ENCODE data around the gene KRT33B.

Gene KRT33B

GRCh38 chr17:41327411-41328120 is 42.0 kb downstream of the KRT33B start:
- Histone ChIP-seq H3K4me1 (ENCODE audit: insufficient read depth, low read length, severe bottlenecking) (no peaks in the 10 kb centered on the region), H3K36me3 (ENCODE audit: insufficient read depth, low read length) (no peaks in the 10 kb centered on the region), H2AFZ (ENCODE audit: low read length) (no peak overlapping the region), H3K27ac (ENCODE audit: low read depth, low read length, poor library complexity, severe bottlenecking) (no peak overlapping the region), H3K4me2 (ENCODE audit: low read length) (no peak overlapping the region), H3K9me2 (ENCODE audit: low read depth, low read length) (no peaks in the 10 kb centered on the region), H3F3A (ENCODE audit: insufficient read depth, low read length) (no peaks in the 10 kb centered on the region), H4K20me1 (ENCODE audit: insufficient read depth, low read length) (no peaks in the 10 kb centered on the region), H3K9me3 (ENCODE audit: low read length) (no peaks in the 10 kb centered on the region), H3K27me3 (ENCODE audit: insufficient read depth, low read length) (no peaks in the 10 kb centered on the region), H3K9ac (ENCODE audit: low read length) (no peak overlapping the region), H3K4me3 (ENCODE audit: low read depth, low read length, poor library complexity, severe bottlenecking) (no peak overlapping the region), H3K79me2 (ENCODE audit: insufficient read depth, low read length) (no peaks in the 10 kb centered on the region)
- TF ChIP-seq, protein P1, sequence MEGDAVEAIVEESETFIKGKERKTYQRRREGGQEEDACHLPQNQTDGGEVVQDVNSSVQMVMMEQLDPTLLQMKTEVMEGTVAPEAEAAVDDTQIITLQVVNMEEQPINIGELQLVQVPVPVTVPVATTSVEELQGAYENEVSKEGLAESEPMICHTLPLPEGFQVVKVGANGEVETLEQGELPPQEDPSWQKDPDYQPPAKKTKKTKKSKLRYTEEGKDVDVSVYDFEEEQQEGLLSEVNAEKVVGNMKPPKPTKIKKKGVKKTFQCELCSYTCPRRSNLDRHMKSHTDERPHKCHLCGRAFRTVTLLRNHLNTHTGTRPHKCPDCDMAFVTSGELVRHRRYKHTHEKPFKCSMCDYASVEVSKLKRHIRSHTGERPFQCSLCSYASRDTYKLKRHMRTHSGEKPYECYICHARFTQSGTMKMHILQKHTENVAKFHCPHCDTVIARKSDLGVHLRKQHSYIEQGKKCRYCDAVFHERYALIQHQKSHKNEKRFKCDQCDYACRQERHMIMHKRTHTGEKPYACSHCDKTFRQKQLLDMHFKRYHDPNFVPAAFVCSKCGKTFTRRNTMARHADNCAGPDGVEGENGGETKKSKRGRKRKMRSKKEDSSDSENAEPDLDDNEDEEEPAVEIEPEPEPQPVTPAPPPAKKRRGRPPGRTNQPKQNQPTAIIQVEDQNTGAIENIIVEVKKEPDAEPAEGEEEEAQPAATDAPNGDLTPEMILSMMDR (IDR thresholded peaks at IDR 0.05; ENCODE audit: low read length): no peak
- no peak for TF ChIP-seq EZH2 (IDR thresholded peaks at IDR 0.05; ENCODE audit: borderline replicate concordance, low read length)

- Histone ChIP-seq H3K4me3 (ENCODE audit: low read depth, low read length, poor library complexity, severe bottlenecking) (no peak overlapping the region), H3K4me2 (ENCODE audit: low read length) (no peak overlapping the region), H2AFZ (ENCODE audit: low read length) (no peak overlapping the region), H3K27me3 (ENCODE audit: insufficient read depth, low read length) (no peaks in the 10 kb centered on the region), H3K9me2 (ENCODE audit: low read depth, low read length) (no peaks in the 10 kb centered on the region), H3K79me2 (ENCODE audit: insufficient read depth, low read length) (no peaks in the 10 kb centered on the region), H3K27ac (ENCODE audit: low read depth, low read length, poor library complexity, severe bottlenecking) (no peak overlapping the region), H3K9ac (ENCODE audit: low read length) (no peak overlapping the region), H3K36me3 (ENCODE audit: insufficient read depth, low read length) (no peaks in the 10 kb centered on the region), H4K20me1 (ENCODE audit: insufficient read depth, low read length) (no peaks in the 10 kb centered on the region), H3K4me1 (ENCODE audit: insufficient read depth, low read length, severe bottlenecking) (no peaks in the 10 kb centered on the region), H3F3A (ENCODE audit: insufficient read depth, low read length) (no peaks in the 10 kb centered on the region), H3K9me3 (ENCODE audit: low read length) (no peaks in the 10 kb centered on the region)
- no peak for TF ChIP-seq EZH2 (IDR thresholded peaks at IDR 0.05; ENCODE audit: borderline replicate concordance, low read length)
- TF ChIP-seq, protein P1 (IDR thresholded peaks at IDR 0.05; ENCODE audit: low read length): no peak
These were observed 43.2 kb downstream of the KRT33B start for GRCh38 chr17:41326173-41327145.

DNA sequence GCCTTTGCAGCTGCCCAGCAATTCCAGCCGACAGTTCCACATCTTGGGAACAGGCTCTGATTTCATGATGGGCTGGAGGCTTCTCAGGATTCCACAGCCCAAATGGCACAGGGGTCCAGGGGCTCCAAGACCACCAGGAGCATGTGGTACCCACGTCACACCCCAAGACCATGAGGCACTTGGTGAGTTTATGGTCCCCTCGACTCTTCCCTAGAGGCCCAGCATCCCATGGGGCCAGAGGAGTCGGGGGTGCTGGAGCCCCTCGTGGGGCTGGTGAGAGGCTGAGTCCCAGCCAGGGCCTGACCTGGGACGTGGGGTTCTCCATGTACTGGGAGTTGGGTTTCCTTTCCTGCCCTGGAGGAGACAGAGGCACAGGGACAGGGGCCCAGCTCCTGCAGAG is 44.0 kb downstream of the KRT33B start:
- H3F3A ChIP-seq (ENCODE audit: insufficient read depth, low read length): no peaks in the 10 kb centered on the region
- no peaks in the 10 kb centered on the region for H3K79me2 ChIP-seq (ENCODE audit: insufficient read depth, low read length)
- H4K20me1 ChIP-seq (ENCODE audit: insufficient read depth, low read length): no peaks in the 10 kb centered on the region
- no peak overlapping the region for H3K4me3 ChIP-seq (ENCODE audit: low read depth, low read length, poor library complexity, severe bottlenecking)
- no peaks in the 10 kb centered on the region for H3K4me1 ChIP-seq (ENCODE audit: insufficient read depth, low read length, severe bottlenecking)
- no peak overlapping the region for H3K27ac ChIP-seq (ENCODE audit: low read depth, low read length, poor library complexity, severe bottlenecking)
- H3K27me3 ChIP-seq (ENCODE audit: insufficient read depth, low read length): no peaks in the 10 kb centered on the region
- no peaks in the 10 kb centered on the region for H3K9me2 ChIP-seq (ENCODE audit: low read depth, low read length)
- H3K9me3 ChIP-seq (ENCODE audit: low read length): no peaks in the 10 kb centered on the region
- TF ChIP-seq, protein P1 (IDR thresholded peaks at IDR 0.05; ENCODE audit: low read length): no peak
- no peak for TF ChIP-seq EZH2 (IDR thresholded peaks at IDR 0.05; ENCODE audit: borderline replicate concordance, low read length)
- no peak overlapping the region for H3K9ac ChIP-seq (ENCODE audit: low read length)
- H3K36me3 ChIP-seq (ENCODE audit: insufficient read depth, low read length): no peaks in the 10 kb centered on the region
- H2AFZ ChIP-seq (ENCODE audit: low read length): no peak overlapping the region
- no peak overlapping the region for H3K4me2 ChIP-seq (ENCODE audit: low read length)
